IMR-90 (cell line): ENCODE data around the gene TMOD4. TPM values are rescaled to one million over a fixed set of nuclear protein-coding genes. Genes with fewer than 3 reads are reported as not detected.

ENCODE experiments used
- ATAC-seq: fragments of 200-7000 bp; cut with Tn5 transposase; 2 replicates; pipeline ENCODE4 v1.9.1; 2020; ENCODE audit warnings: low read depth, mild to moderate bottlenecking, moderate library complexity
- BruUV-seq: library from RNA; stranded (reverse); fragments of 400-500 nt; replicated peaks from 2 replicates; lab custom pipeline; 2021; lab: Mats Ljungman, UMichigan
- CTCF ChIA-PET: fragments of 300-600 bp; formaldehyde crosslinking; extraction: SDS; loops from one replicate; lab custom pipeline; 2021; ENCODE audit warnings: antibody characterized with exemption; lab: Yijun Ruan, JAX
- POLR2A ChIA-PET: fragments of 300-600 bp; sonication (Branson Sonifier 250); formaldehyde crosslinking; loops from one replicate; lab custom pipeline; 2022; ENCODE audit warnings: antibody characterized with exemption; ENCODE audit not compliant: unreplicated experiment; lab: Charles Lee
- DNase-seq: peaks from one replicate; pipeline ENCODE4 v3.0.0; 2013
- H2AFZ ChIP-seq: replicated peaks from 2 replicates; pipeline ENCODE3; 2013; ENCODE audit warnings: low read length, mild to moderate bottlenecking; ENCODE audit not compliant: poor library complexity
- H2AK5ac ChIP-seq: 2 replicates; pipeline ENCODE4 v1.6.1; 2013; ENCODE audit warnings: low read depth, low read length, inconsistent platforms
- H2AK9ac ChIP-seq: replicated peaks from 2 replicates; pipeline ENCODE3; 2013; ENCODE audit warnings: mild to moderate bottlenecking, low read depth, low read length, moderate library complexity; ENCODE audit not compliant: poor library complexity
- H2BK120ac ChIP-seq: 2 replicates; pipeline ENCODE4 v1.6.1; 2013; ENCODE audit warnings: low read depth, low read length, inconsistent platforms
- H2BK15ac ChIP-seq: 3 replicates; pipeline ENCODE4 v1.6.1; 2013; ENCODE audit warnings: low read depth, low read length, inconsistent platforms
- H2BK20ac ChIP-seq: 2 replicates; pipeline ENCODE4 v1.6.1; 2013; ENCODE audit warnings: low read depth, mild to moderate bottlenecking, inconsistent platforms, low read length, moderate library complexity
- H2BK5ac ChIP-seq: 2 replicates; pipeline ENCODE4 v1.6.1; 2013; ENCODE audit warnings: mild to moderate bottlenecking, low read depth, low read length, inconsistent platforms; ENCODE audit not compliant: poor library complexity, severe bottlenecking
- H3K14ac ChIP-seq: replicated peaks from 2 replicates; pipeline ENCODE4 v1.6.1; 2013; ENCODE audit warnings: low read depth, low read length, inconsistent platforms
- H3K18ac ChIP-seq: 2 replicates; pipeline ENCODE4 v1.6.1; 2013; ENCODE audit warnings: low read depth, low read length, control low read depth
- H3K23ac ChIP-seq: 2 replicates; pipeline ENCODE4 v1.6.1; 2013; ENCODE audit warnings: low read depth, low read length, inconsistent platforms
- H3K27ac ChIP-seq: 2 replicates; pipeline ENCODE4 v1.5.1; 2013; ENCODE audit warnings: mild to moderate bottlenecking, control low read depth, low read length; ENCODE audit not compliant: insufficient read depth
- H3K27me3 ChIP-seq: 2 replicates; pipeline ENCODE4 v1.6.1; 2013; ENCODE audit warnings: low read length; ENCODE audit not compliant: control insufficient read depth, insufficient read depth
- H3K36me3 ChIP-seq: 2 replicates; pipeline ENCODE4 v1.6.1; 2013; ENCODE audit warnings: low read length, mixed read lengths; ENCODE audit not compliant: control insufficient read depth, insufficient read depth
- H3K4ac ChIP-seq: 2 replicates; pipeline ENCODE4 v1.6.1; 2013; ENCODE audit warnings: low read depth, low read length, inconsistent platforms
- H3K4me1 ChIP-seq: 2 replicates; pipeline ENCODE4 v1.6.1; 2013; ENCODE audit warnings: low read length, mixed read lengths; ENCODE audit not compliant: control insufficient read depth, insufficient read depth
- H3K4me2 ChIP-seq: 2 replicates; pipeline ENCODE4 v1.6.1; 2013; ENCODE audit warnings: low read depth, mild to moderate bottlenecking, control low read depth, low read length, moderate library complexity
- H3K4me3 ChIP-seq: 2 replicates; pipeline ENCODE4 v1.5.1; 2013; ENCODE audit warnings: low read depth, mild to moderate bottlenecking, control low read depth, low read length, moderate library complexity; ENCODE audit not compliant: insufficient read depth
- H3K56ac ChIP-seq: 2 replicates; pipeline ENCODE4 v1.6.1; 2013; ENCODE audit warnings: low read length, inconsistent platforms; ENCODE audit not compliant: insufficient read depth; ENCODE audit errors: extremely low read depth
- H3K79me1 ChIP-seq, 2 experiments: 2 replicates each; pipeline ENCODE4 v1.6.1; 2013; ENCODE audit warnings: low read length in 2 of 2, inconsistent platforms in 1 of 2, low read depth in 1 of 2
- H3K9ac ChIP-seq: 2 replicates; pipeline ENCODE4 v1.6.1; 2013; ENCODE audit warnings: low read depth, low read length, control low read depth
- H3K9me1 ChIP-seq: 2 replicates; pipeline ENCODE4 v1.6.1; 2013; ENCODE audit warnings: low read length, inconsistent platforms; ENCODE audit not compliant: insufficient read depth
- H3K9me3 ChIP-seq: 2 replicates; pipeline ENCODE4 v1.6.1; 2013; ENCODE audit warnings: low read length; ENCODE audit not compliant: control insufficient read depth, insufficient read depth
- H4K20me1 ChIP-seq: 2 replicates; pipeline ENCODE4 v1.6.1; 2013; ENCODE audit warnings: low read length, inconsistent platforms; ENCODE audit not compliant: insufficient read depth
- H4K5ac ChIP-seq: 2 replicates; pipeline ENCODE4 v1.6.1; 2013; ENCODE audit warnings: mild to moderate bottlenecking, low read depth, low read length, control low read depth
- H4K8ac ChIP-seq, 2 experiments: 2 replicates each; pipeline ENCODE4 v1.6.1; 2013; ENCODE audit warnings: low read depth in 2 of 2, low read length in 2 of 2, control low read depth in 1 of 2, inconsistent platforms in 1 of 2
- H4K91ac ChIP-seq: 2 replicates; pipeline ENCODE4 v1.6.1; 2013; ENCODE audit warnings: low read depth, low read length, inconsistent platforms; ENCODE audit not compliant: insufficient read depth
- BHLHE40 ChIP-seq: fragments of 150-350 bp; IDR thresholded peaks from 2 replicates; pipeline ENCODE4 v1.6.1; 2016; ENCODE audit warnings: mild to moderate bottlenecking, low read depth, low read length
- CEBPB ChIP-seq: IDR thresholded peaks from 2 replicates; pipeline ENCODE4 v1.6.1; 2012; ENCODE audit warnings: low read depth, low read length, improper control_type of control experiment
- CHD1 ChIP-seq: IDR thresholded peaks from 2 replicates; pipeline ENCODE4 v1.6.1; 2012; ENCODE audit warnings: low read depth, low read length, improper control_type of control experiment
- FOS ChIP-seq: fragments of 150-350 bp; IDR thresholded peaks from 2 replicates; pipeline ENCODE4 v1.6.1; 2016; ENCODE audit warnings: low read depth, low read length
- MAFK ChIP-seq: IDR thresholded peaks from 2 replicates; pipeline ENCODE4 v1.6.1; 2012; ENCODE audit warnings: low read depth, low read length, improper control_type of control experiment
- MAZ ChIP-seq: IDR thresholded peaks from 2 replicates; pipeline ENCODE4 v1.6.1; 2012; ENCODE audit warnings: low read depth, mild to moderate bottlenecking, low read length, improper control_type of control experiment, moderate library complexity, borderline replicate concordance
- MXI1 ChIP-seq: IDR thresholded peaks from 2 replicates; pipeline ENCODE4 v1.6.1; 2012; ENCODE audit warnings: low read depth, mild to moderate bottlenecking, low read length, moderate library complexity, borderline replicate concordance
- NFE2L2 ChIP-seq: fragments of 150-350 bp; IDR thresholded peaks from 2 replicates; pipeline ENCODE4 v1.6.1; 2016; ENCODE audit warnings: low read depth, mild to moderate bottlenecking, low read length
- POLR2A ChIP-seq: IDR thresholded peaks from 2 replicates; pipeline ENCODE4 v1.6.1; 2012; ENCODE audit warnings: mild to moderate bottlenecking, low read depth, low read length
- RAD21 ChIP-seq: IDR thresholded peaks from 2 replicates; pipeline ENCODE4 v1.6.1; 2012; ENCODE audit warnings: low read length, improper control_type of control experiment
- RCOR1 ChIP-seq: IDR thresholded peaks from 2 replicates; pipeline ENCODE4 v1.6.1; 2012; ENCODE audit warnings: mild to moderate bottlenecking, low read length, improper control_type of control experiment; ENCODE audit not compliant: insufficient replicate concordance
- RFX5 ChIP-seq: IDR thresholded peaks from 2 replicates; pipeline ENCODE4 v1.8.0; 2012; ENCODE audit warnings: low read depth, mild to moderate bottlenecking, low read length, moderate library complexity
- SMC3 ChIP-seq: fragments of 150-350 bp; IDR thresholded peaks from 2 replicates; pipeline ENCODE4 v1.6.1; 2016; ENCODE audit warnings: low read depth, mild to moderate bottlenecking, antibody characterized with exemption, low read length, moderate library complexity
- WGBS, 2 experiments: methylation state at CpG; one replicate each; pipeline versions ENCODE4 v1.1.5 to v1.1.7; 2013; ENCODE audit warnings: missing lambda C conversion rate in 2 of 2; ENCODE audit not compliant: insufficient read length in 1 of 2; ENCODE audit errors: extremely low coverage in 2 of 2; 5-methylcytosine and 5-hydroxymethylcytosine counted together
- dilution Hi-C: fragments of 300-500 bp; cut with HindIII; formaldehyde crosslinking; loops from one replicate; pipeline ENCODE4 v1.14.3; 2018; ENCODE audit warnings: low sequenced_read_pairs; ENCODE audit not compliant: unreplicated experiment
- in situ Hi-C: fragments of 300-500 bp; cut with MboI; formaldehyde crosslinking; loops from 3 replicates; pipeline ENCODE4 v1.14.3; 2019; ENCODE audit warnings: low sequenced_read_pairs, inconsistent platforms, mixed read lengths
- intact Hi-C: fragments of 100-400 bp; cut with micrococcal nuclease; formaldehyde crosslinking; loops from 2 replicates; pipeline ENCODE4 v1.10.0; 2022
- polyA plus RNA-seq, 3 experiments: library from polyadenylated mRNA; depleted of rRNA; stranded (reverse); fragments of >200 nt; gene quantifications; 2 replicates each; pipeline ENCODE4 v1.2.3, GENCODE V29; 2012; ENCODE audit warnings: low replicate concordance in 1 of 3
- total RNA-seq: library from RNA; depleted of rRNA; stranded (reverse); fragments of >200 nt; gene quantifications from 2 replicates; pipeline ENCODE4 v1.2.3, GENCODE V29; 2012
- TF ChIP-seq, protein P1 (sequence below): fragments of 150-350 bp; IDR thresholded peaks from 2 replicates; pipeline ENCODE4 v1.6.1; 2017; ENCODE audit warnings: mild to moderate bottlenecking, antibody characterized with exemption, low read length, low read depth
- TF ChIP-seq, protein P2 (sequence below): fragments of 150-350 bp; IDR thresholded peaks from 2 replicates; pipeline ENCODE4 v1.6.1; 2016; ENCODE audit warnings: low read depth, mild to moderate bottlenecking, low read length, moderate library complexity, borderline replicate concordance
- TF ChIP-seq, protein P3 (sequence below): conservative IDR thresholded peaks from 2 replicates; pipeline ENCODE4 v1.5.1; 2012; ENCODE audit warnings: mild to moderate bottlenecking, low read depth, low read length, improper control_type of control experiment

The TMOD4 gene
- total and polyA plus RNA-seq, 2 of the 4 experiments (the other 2 are of a cell fraction) = 0.27 TPM; not detected in 1

DNA sequence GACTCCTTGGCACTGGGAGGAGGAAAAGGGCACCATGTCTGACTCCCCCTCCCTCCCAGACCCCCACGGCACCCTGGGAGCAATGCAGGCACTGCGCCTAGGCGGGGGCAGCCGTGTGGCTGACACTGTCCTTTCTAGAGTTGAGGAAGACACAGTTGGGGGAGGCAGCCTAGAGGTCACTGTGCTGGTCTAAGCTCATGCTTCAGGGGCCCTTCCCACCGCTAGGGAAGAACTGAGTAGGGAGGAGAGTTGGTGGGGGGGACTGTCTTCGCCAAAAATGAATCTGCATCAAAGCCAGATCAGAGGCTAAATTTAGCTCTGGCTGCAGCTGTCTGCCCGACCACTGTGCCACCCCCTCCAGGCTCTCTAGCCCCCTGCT, 32.7 kb downstream of the TMOD4 start:
- Histone ChIP-seq H3K4me3 (no peak overlapping the region), H3K4me1 (peaks cover 5% of the 10 kb centered on the region), H3K4ac (no peak overlapping the region), H3K9ac (no peak overlapping the region), H3K14ac (no peak overlapping the region), H2BK15ac (no peak overlapping the region), H3K27ac (no peak overlapping the region), H4K91ac (no peak overlapping the region), H3K27me3 (peaks cover 2% of the 10 kb centered on the region; the same call in 1 of the 2 replicates), H2AFZ (no peak overlapping the region), H2BK120ac (no peak overlapping the region), H4K5ac (no peak overlapping the region), H3K79me1 (peaks cover 0 to 6% of the 10 kb centered on the region in 2 experiments; a peak in 1 of 4 replicates), H4K8ac (no peak overlapping the region), H3K56ac (no peak overlapping the region), H2BK5ac (no peak overlapping the region), H2AK9ac (no peak overlapping the region), H3K18ac (no peak overlapping the region), H2AK5ac (no peak overlapping the region), H4K20me1 (peaks cover 5% of the 10 kb centered on the region; the same call in 1 of the 2 replicates), H3K36me3 (peaks cover 4% of the 10 kb centered on the region; the same call in 1 of the 2 replicates), H3K9me3 (no peaks in the 10 kb centered on the region), H3K9me1 (peaks cover 4% of the 10 kb centered on the region; the same call in 1 of the 2 replicates), H2BK20ac (no peak overlapping the region), H3K4me2 (no peak overlapping the region), H3K23ac (no peak overlapping the region)
- no peak for ATAC-seq
- in situ Hi-C loops = no loop called here
- POLR2A ChIA-PET = no interaction called here
- TF ChIP-seq, protein P1, sequence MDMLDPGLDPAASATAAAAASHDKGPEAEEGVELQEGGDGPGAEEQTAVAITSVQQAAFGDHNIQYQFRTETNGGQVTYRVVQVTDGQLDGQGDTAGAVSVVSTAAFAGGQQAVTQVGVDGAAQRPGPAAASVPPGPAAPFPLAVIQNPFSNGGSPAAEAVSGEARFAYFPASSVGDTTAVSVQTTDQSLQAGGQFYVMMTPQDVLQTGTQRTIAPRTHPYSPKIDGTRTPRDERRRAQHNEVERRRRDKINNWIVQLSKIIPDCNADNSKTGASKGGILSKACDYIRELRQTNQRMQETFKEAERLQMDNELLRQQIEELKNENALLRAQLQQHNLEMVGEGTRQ = no peak
- TF ChIP-seq CEBPB (no peak), POLR2A (no peak), RFX5 (no peak), FOS (no peak), RCOR1 (no peak), MXI1 (no peak), BHLHE40 (no peak), MAZ (no peak), SMC3 (no peak), CHD1 (no peak), NFE2L2 (no peak), RAD21 (no peak), MAFK (no peak)
- TF ChIP-seq, protein P2, sequence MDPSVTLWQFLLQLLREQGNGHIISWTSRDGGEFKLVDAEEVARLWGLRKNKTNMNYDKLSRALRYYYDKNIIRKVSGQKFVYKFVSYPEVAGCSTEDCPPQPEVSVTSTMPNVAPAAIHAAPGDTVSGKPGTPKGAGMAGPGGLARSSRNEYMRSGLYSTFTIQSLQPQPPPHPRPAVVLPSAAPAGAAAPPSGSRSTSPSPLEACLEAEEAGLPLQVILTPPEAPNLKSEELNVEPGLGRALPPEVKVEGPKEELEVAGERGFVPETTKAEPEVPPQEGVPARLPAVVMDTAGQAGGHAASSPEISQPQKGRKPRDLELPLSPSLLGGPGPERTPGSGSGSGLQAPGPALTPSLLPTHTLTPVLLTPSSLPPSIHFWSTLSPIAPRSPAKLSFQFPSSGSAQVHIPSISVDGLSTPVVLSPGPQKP = no peak
- TF ChIP-seq, protein P3, sequence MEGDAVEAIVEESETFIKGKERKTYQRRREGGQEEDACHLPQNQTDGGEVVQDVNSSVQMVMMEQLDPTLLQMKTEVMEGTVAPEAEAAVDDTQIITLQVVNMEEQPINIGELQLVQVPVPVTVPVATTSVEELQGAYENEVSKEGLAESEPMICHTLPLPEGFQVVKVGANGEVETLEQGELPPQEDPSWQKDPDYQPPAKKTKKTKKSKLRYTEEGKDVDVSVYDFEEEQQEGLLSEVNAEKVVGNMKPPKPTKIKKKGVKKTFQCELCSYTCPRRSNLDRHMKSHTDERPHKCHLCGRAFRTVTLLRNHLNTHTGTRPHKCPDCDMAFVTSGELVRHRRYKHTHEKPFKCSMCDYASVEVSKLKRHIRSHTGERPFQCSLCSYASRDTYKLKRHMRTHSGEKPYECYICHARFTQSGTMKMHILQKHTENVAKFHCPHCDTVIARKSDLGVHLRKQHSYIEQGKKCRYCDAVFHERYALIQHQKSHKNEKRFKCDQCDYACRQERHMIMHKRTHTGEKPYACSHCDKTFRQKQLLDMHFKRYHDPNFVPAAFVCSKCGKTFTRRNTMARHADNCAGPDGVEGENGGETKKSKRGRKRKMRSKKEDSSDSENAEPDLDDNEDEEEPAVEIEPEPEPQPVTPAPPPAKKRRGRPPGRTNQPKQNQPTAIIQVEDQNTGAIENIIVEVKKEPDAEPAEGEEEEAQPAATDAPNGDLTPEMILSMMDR = no peak
- dilution Hi-C loops = no loop called here
- no peak for DNase-seq
- CTCF ChIA-PET = no interaction called here
- no TSS peak for BruUV-seq
- no CpG with 5 or more reads among the region's 7 CpGs for WGBS, 2 experiments
- intact Hi-C loops = no loop called here
